Natural killer cell (primary cell): ENCODE results near the gene ZNF106. TPM values are rescaled to one million over a fixed set of nuclear protein-coding genes. Genes with fewer than 3 reads are reported as not detected.

Source experiments
- ATAC-seq, 3 donors: fragments of 150-1000 bp in 2 of 3; fragments of 200-7000 bp in 1 of 3; cut with Tn5 transposase; 1 replicate in 1 of 3; 2 replicates in 2 of 3; pipeline ENCODE4 v1.10.0; 2021; ENCODE audit warnings: mild to moderate bottlenecking in 2 of 3, moderate library complexity in 2 of 3
- DNase-seq, 2 donors: peaks; one replicate each; pipeline versions ENCODE4 v3.0.0 to v3.0.0-alpha.2; 2013 to 2021; ENCODE audit warnings: mixed read lengths in 1 of 2
- H3K27ac ChIP-seq: one replicate; pipeline ENCODE4 v1.5.1; 2013; ENCODE audit warnings: mild to moderate bottlenecking, low read length
- H3K27me3 ChIP-seq: one replicate; pipeline ENCODE4 v1.6.1; 2013; ENCODE audit warnings: low read length; ENCODE audit not compliant: control insufficient read depth, insufficient read depth
- H3K36me3 ChIP-seq: one replicate; pipeline ENCODE4 v1.6.1; 2013; ENCODE audit warnings: low read length; ENCODE audit not compliant: control insufficient read depth, insufficient read depth
- H3K4me1 ChIP-seq: one replicate; pipeline ENCODE4 v1.6.1; 2013; ENCODE audit warnings: low read length; ENCODE audit not compliant: control insufficient read depth, insufficient read depth
- H3K4me3 ChIP-seq: one replicate; pipeline ENCODE4 v1.5.1; 2013; ENCODE audit warnings: low read length
- H3K9me3 ChIP-seq: one replicate; pipeline ENCODE4 v1.6.1; 2013; ENCODE audit warnings: low read length; ENCODE audit not compliant: control insufficient read depth, insufficient read depth
- H3K27ac Mint-ChIP-seq, 2 donors: one replicate each; pipeline ENCODE4 v1.8.0; 2022; ENCODE audit warnings: mild to moderate bottlenecking in 2 of 2, mixed read lengths in 2 of 2, moderate library complexity in 1 of 2
- H3K27me3 Mint-ChIP-seq, 2 donors: one replicate each; pipeline ENCODE4 v1.8.0; 2022; ENCODE audit warnings: low read depth in 2 of 2, mixed read lengths in 2 of 2
- H3K36me3 Mint-ChIP-seq: one replicate; pipeline ENCODE4 v1.8.0; 2022; ENCODE audit warnings: mixed read lengths
- H3K4me1 Mint-ChIP-seq, 2 donors: one replicate each; pipeline ENCODE4 v1.8.0; 2022; ENCODE audit warnings: mixed read lengths in 2 of 2
- H3K4me3 Mint-ChIP-seq: one replicate; pipeline ENCODE4 v1.8.0; 2022; ENCODE audit warnings: mild to moderate bottlenecking, moderate library complexity, mixed read lengths
- H3K9me3 Mint-ChIP-seq, 2 donors: one replicate each; pipeline ENCODE4 v1.8.0; 2022; ENCODE audit warnings: mixed read lengths in 2 of 2
- WGBS: methylation state at CpG from one replicate; pipeline ENCODE4 v1.1.7; 2013; ENCODE audit warnings: missing lambda C conversion rate; ENCODE audit not compliant: insufficient coverage; 5-methylcytosine and 5-hydroxymethylcytosine counted together
- intact Hi-C: fragments of 100-400 bp; cut with micrococcal nuclease; formaldehyde crosslinking; loops from one replicate; pipeline ENCODE4 v1.14.2; 2022
- total RNA-seq, 4 donors: library from RNA; stranded (reverse); fragments of 120-200 nt in 1 of 4; gene quantifications; one replicate each; pipeline versions ENCODE4 v1.2.3 to v1.2.4, GENCODE V29; 2013 to 2022
- TF ChIP-seq, protein P1 (sequence below): fragments of 200-600 bp; IDR thresholded peaks from one replicate; pipeline ENCODE4 v1.8.0; 2022; ENCODE audit warnings: antibody characterized with exemption

Gene ZNF106
- total RNA-seq, 3 donors from 2014 or later (not counting 1 experiment from before 2014, with no cell fraction given) = 39.6 to 53.1 (median 52.2) TPM

DNA sequence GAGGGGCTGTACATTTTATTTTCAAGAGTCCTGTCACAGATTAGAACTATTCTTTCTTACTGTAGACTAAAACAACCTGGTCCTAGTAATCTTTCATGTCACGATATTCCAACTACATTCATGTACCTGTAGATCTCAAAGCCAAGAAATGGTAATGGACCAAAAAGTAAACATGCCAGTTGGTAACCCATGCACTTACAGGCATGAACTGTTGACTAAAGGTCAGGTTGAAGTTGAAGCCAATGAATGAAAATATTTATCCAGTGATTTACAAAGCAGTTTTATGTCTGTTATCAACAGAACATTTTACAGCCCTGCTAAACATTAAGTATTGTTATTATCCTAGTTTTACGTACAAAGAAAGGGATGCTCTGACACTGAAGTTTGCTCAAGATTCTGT lies 32.4 kb upstream of the ZNF106 start:
- Histone ChIP-seq H3K9me3 (no peaks in the 10 kb centered on the region), H3K27me3 (no peaks in the 10 kb centered on the region), H3K36me3 (peaks cover 43% of the 10 kb centered on the region), H3K4me3 (no peak overlapping the region), H3K4me1 (no peaks in the 10 kb centered on the region), H3K27ac (no peak overlapping the region)
- no peaks in the 10 kb centered on the region for H3K4me1 Mint-ChIP-seq
- H3K27me3 Mint-ChIP-seq = no peaks in the 10 kb centered on the region
- H3K9me3 Mint-ChIP-seq = no peaks in the 10 kb centered on the region
- ATAC-seq (no peak), DNase-seq (no peak)
- intact Hi-C loops = no loop called here
- TF ChIP-seq, protein P1, sequence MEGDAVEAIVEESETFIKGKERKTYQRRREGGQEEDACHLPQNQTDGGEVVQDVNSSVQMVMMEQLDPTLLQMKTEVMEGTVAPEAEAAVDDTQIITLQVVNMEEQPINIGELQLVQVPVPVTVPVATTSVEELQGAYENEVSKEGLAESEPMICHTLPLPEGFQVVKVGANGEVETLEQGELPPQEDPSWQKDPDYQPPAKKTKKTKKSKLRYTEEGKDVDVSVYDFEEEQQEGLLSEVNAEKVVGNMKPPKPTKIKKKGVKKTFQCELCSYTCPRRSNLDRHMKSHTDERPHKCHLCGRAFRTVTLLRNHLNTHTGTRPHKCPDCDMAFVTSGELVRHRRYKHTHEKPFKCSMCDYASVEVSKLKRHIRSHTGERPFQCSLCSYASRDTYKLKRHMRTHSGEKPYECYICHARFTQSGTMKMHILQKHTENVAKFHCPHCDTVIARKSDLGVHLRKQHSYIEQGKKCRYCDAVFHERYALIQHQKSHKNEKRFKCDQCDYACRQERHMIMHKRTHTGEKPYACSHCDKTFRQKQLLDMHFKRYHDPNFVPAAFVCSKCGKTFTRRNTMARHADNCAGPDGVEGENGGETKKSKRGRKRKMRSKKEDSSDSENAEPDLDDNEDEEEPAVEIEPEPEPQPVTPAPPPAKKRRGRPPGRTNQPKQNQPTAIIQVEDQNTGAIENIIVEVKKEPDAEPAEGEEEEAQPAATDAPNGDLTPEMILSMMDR = no peak
- WGBS = 89% methylated on average over 2 of the region's 2 CpGs
- no peak overlapping the region for H3K27ac Mint-ChIP-seq
- H3K4me3 Mint-ChIP-seq = no peak overlapping the region
- H3K36me3 Mint-ChIP-seq = peaks cover 13% of the 10 kb centered on the region

DNA sequence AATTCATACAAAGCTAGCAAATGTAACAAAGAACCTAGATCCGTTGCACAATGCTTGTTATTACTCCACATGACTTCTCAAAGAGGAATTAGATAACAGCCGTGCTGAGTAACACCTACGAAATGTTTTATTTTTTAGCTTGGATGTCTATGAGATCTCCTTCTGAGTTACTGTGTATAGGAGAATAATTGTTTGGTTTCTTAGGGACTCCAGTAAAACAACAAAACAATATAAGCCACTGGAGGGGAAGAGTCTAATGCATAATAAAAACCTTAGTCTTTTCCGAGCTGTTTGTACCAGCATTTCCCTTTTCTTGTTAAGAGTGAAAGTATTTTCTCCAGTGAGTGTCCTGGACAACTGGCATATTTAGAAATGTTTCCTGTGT lies 20.1 kb upstream of the ZNF106 start:
- H3K27me3 Mint-ChIP-seq = no peaks in the 10 kb centered on the region
- H3K9me3 ChIP-seq = no peaks in the 10 kb centered on the region
- ATAC-seq (no peak), DNase-seq (no peak)
- TF ChIP-seq, protein P1 = no peak
- peak overlapping the region in 1 of 2 donors; percentile 17 for H3K27ac Mint-ChIP-seq
- H3K27ac ChIP-seq = no peak overlapping the region
- 29% methylated on average over 1 of the region's 4 CpGs for WGBS
- no peak overlapping the region for H3K4me3 ChIP-seq
- peaks cover 10 to 17% of the 10 kb centered on the region in 2 donors for H3K4me1 Mint-ChIP-seq
- peaks cover 34% of the 10 kb centered on the region for H3K36me3 ChIP-seq
- no peaks in the 10 kb centered on the region for H3K9me3 Mint-ChIP-seq
- intact Hi-C loops = no loop called here
- H3K4me3 Mint-ChIP-seq = no peak overlapping the region
- H3K36me3 Mint-ChIP-seq = peaks cover 6% of the 10 kb centered on the region
- no peaks in the 10 kb centered on the region for H3K27me3 ChIP-seq
- H3K4me1 ChIP-seq = no peaks in the 10 kb centered on the region

DNA sequence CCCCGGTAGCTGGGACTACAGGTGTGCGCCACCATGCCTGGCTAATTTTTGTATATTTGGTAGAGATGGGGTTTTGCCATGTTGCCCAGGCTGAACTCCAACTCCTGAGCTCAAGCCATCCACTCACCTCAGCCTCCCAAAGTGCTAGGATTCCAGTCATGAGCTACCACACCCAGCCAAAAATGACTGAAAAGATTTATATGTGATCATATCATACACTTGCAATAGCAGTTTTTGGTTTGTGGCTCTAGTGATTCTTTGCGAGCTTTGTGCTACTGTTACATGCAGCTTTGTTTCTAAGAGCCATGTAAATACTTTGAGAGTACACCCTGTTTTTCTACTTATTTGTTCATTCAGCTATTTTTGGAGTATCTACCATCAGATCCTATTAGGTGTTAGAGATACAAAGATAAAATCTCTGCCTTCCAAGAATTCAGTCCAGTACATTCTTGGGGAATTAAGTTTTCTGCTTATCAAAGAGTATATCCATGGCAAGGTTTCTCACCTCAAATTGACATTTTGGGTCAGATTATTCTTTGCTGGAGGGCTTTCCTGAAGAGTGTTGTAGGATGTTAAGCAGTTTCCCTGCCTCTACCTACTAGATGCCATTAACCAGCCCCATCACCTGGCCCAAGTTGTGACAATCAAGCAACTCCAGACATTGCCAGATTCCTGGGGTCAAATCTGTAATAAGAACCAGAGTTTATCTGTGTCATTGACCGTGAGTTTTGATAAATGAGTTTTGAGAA lies 19.5 kb upstream of the ZNF106 start:
- Histone ChIP-seq H3K9me3 (no peaks in the 10 kb centered on the region), H3K4me3 (no peak overlapping the region), H3K27me3 (no peaks in the 10 kb centered on the region), H3K27ac (no peak overlapping the region), H3K36me3 (peaks cover 28% of the 10 kb centered on the region), H3K4me1 (no peaks in the 10 kb centered on the region)
- ATAC-seq (no peak), DNase-seq (no peak)
- WGBS = 89% methylated on average over 2 of the region's 4 CpGs
- TF ChIP-seq, protein P1 = no peak
- Mint-ChIP-seq H3K4me1 (peaks cover 12 to 17% of the 10 kb centered on the region in 2 donors), H3K36me3 (peaks cover 5% of the 10 kb centered on the region), H3K9me3 (no peaks in the 10 kb centered on the region), H3K27ac (peak overlapping the region in 1 of 2 donors; percentile 17), H3K4me3 (no peak overlapping the region), H3K27me3 (no peaks in the 10 kb centered on the region)
- intact Hi-C loops = no loop called here

DNA sequence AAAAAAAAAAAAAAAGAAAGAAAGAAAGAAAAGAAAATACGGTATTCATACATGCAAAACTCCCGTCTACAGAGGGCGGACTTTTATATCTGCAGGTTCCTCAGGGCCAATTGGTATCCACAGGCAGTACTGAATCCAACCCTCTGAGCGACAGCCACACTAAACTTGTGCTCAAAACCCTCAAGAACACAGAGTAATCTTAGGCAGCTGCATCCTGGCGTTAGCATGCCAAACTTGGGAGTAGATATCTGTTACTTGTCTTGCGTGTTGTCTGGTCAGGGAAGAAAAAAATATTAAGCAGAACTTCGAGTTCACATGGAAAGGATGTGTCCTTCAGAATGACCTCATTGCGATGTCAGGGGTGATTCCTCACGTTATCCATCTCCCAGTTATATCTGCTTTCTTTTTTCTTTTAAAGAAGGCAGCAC lies 17.3 kb upstream of the ZNF106 start:
- Mint-ChIP-seq H3K4me3 (no peak overlapping the region), H3K36me3 (no peaks in the 10 kb centered on the region), H3K27ac (no peak overlapping the region), H3K4me1 (peaks cover 15 to 17% of the 10 kb centered on the region in 2 donors), H3K27me3 (no peaks in the 10 kb centered on the region), H3K9me3 (no peaks in the 10 kb centered on the region)
- intact Hi-C loops = no loop called here
- Histone ChIP-seq H3K27ac (no peak overlapping the region), H3K36me3 (peaks cover 13% of the 10 kb centered on the region), H3K4me1 (peaks cover 7% of the 10 kb centered on the region), H3K27me3 (no peaks in the 10 kb centered on the region), H3K4me3 (no peak overlapping the region), H3K9me3 (no peaks in the 10 kb centered on the region)
- 94% methylated on average over 8 of the region's 9 CpGs for WGBS
- ATAC-seq (no peak), DNase-seq (no peak)
- TF ChIP-seq, protein P1 = no peak
